ENCODE data around the gene SELP.

SELP gene

DNA sequence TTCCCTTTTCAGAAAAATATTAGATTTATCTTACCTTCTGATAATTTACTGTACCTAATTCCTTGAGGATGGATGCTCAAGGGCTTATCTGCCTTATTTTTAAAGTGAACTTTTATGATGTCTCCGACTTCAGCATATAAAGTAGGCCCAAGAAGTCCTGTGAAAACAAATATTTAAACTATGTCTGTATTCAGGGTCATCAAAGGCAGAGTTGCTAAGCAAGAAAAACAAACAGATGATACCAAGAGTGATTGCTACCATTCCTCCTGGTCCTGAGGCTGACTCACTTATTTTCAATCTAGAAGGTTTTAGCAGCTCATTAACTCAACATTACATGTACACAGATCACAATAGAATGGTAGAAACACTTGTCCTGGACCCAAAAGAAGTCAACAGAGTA is 57.7 kb downstream of the SELP start:
- DNase-seq: no peak

DNA sequence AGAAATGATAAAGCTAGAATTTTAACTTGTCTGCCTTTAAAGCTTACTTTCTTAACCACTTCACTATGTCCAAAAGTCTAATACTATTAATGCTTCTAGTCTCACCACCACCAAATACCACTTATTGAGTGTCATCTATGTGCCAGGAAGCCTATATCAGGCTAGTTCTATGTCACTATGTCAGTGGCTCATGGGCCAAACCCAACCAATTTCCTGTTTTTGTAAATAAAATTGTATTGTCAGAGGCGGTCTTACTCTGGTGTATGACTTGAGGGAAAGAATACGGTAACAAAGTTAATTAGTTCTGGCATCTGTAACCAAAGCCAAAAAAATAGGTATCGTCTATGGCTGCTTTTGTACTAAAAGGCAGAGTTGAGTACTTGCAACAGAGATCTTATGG is 58.5 kb downstream of the SELP start:
- no peak for DNase-seq

DNA sequence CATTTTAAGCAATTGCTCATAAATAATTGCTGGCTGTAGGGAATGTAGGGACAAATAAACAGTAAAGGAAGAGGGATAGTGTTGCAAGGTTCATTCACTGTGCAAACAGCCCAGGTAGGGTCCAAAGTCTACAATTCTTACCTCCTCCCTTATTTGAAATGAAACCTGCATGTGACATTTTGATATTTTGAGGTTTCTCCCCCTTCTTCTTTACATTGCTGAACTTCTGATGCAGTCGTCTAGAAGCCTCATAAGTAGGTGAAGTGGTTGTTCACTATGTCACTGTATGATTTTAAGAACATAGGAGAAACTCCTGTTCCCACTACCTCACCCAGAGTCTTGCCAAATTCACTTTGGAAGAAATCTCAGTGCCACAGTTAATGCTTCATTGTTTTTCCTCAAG is 59.8 kb downstream of the SELP start:
- DNase-seq: no peak

DNA sequence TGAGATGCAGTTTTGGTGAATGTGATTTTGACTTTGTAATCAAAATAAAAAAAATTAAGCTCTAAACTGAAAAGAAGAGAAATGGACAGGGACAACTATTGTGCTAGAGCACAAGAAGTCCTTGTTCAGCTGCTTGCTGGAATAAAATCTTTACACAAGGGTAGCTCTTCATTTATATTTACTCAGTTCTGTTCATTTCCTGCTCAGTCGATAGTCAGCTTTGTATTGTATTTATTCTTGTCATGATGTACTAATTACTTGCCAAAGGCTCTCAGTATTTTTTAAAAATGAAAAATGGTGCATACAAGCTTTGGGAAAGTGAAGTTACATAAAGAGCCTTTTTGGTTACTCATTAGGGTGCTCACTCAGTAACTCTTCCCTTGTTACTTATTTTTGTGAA is 61.4 kb downstream of the SELP start:
- DNase-seq: no peak

DNA sequence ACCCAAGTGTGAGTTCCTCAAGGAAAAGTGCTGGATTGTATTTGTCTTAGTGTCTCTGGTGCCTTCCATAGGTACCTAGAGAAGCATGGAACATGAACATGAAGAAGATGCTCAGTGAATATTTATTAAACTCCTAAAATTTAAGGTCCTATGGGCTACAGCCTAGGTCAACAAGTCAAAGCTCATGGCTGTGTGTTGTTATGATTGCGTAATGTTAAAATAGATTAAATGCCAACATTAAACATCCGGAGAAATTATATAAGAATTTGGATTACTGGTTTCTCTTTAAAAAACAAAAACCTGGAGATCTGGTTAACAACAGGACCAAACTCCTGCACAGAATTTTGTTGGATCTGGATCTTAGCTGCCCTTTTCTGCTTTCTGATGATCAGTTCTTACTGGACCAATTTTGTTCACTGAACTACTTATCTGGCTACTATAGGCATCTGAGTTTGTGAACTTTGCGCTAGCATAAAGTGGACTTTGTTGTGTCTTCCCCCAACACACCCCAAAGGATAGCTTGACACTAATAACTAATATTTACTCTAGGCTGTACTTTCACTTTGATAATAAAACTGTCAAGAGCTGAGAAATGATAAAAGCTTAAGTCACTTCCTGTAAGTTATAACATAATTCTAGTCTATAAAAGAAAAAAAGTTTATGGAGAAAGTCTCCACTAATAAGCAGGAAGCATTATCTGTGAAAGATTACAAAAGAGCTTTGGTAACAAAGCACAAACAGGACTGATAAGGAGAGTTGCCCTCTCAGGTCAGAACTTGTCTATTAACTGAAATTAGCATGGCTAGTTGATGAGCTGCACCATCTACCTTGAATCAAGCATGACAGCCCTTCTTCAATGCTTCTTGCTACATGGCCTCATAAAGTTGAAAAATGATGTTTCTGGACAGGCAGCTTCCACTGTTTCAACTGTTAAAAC is 64.3 kb downstream of the SELP start:
- no peak for DNase-seq

DNA sequence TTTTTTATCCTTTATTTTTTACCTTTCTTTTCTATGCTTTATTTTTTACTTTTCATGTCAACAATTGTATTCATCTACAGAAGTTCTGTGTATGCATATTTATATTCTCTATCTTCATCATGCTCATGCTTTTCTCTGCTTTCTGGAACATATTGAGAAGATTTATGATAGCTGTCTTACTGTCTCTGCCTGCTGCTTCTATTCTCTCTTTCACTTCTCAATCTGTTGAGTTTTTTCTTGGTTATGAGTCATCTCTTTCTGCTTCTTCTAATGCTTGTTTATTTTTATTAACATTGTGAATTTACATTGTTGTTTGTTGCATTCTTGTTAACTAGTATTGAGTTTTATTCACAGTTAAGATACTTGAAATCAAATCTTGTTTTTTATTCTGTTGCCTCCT is 66.3 kb downstream of the SELP start:
- DNase-seq: no peak

DNA sequence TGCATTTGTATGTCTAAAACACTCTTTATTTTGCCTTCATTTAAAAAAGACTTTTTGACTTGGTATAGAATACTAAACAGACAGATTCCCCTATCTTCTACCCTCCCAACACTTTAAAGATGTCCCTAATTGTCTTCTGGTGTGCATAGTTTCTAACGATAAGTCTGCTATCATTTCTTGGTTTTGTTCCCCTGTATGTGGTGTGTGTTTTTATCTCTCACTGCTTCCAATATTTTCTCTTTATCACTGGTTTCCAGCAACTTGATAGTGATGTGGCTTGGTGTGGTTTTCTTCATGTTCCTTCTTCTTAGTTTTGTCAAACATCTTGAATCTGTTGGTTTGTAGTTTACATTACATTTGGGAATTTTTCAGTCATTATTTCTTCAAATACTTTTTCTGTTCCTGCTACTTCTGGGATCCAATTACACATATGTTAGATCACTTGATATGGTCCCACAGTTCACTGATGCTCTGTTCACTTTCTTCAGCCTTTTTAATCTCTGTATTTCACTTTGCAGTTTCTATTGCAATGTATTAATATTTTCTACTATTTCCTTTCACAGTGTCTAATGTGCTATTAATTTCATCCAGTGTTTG is 66.8 kb downstream of the SELP start:
- DNase-seq: no peak

DNA sequence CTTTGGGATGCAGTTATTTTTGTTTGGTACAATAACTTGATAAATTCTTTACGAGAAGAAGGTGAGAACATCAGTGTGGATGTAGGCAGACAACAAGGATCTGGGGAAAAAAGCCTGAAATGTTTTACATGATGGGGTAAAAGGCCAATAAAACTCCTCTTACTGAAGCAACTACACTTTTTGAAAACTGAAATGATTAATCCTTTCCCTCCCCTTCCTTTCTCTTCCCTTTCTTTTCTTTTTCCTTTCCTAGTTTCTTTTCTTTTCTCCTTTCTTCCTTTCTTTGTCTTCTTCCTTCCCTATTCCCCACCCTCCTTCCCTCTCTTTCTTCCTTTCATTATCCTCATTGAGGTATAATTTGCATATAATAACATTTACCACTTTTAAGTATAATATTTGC is 68.2 kb downstream of the SELP start:
- no peak for DNase-seq

DNA sequence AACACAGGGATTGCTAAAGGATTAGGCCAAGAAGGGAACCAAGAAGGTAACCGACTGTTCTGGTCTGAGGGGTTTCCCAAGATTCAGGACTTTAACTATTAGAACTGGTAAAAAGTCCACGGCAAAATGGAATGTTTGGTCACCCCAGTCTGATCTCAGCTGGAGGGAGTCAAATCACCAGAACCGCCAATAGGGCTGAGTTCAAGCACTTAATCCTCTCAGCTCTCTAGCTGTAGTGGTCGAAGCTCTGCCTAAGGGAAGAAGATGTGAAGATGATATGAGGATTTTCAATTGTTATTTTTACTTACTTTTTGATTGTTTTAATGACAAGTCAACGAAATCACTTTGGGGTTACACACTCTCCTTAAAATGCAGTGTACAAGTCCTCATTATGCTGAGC is 72.8 kb downstream of the SELP start:
- DNase-seq: no peak

DNA sequence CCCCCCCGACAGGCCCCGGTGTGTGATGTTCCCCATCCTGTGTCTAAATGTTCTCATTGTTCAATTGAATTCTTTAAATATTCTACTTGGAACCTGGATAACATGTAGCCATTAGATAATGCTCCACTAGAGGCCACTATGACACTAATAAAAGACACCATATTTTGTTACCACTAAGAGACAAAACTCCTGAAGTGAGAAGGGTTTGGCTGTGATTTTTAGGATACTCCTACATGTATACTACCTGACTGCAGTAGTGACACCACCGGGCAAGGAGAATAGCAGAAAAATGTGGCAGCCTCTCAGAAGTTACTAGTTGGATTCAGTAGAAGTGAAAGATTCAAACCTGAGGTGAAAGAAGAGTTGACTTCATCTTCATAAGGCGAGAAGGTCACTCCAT is 79.6 kb downstream of the SELP start:
- DNase-seq: no peak

DNA sequence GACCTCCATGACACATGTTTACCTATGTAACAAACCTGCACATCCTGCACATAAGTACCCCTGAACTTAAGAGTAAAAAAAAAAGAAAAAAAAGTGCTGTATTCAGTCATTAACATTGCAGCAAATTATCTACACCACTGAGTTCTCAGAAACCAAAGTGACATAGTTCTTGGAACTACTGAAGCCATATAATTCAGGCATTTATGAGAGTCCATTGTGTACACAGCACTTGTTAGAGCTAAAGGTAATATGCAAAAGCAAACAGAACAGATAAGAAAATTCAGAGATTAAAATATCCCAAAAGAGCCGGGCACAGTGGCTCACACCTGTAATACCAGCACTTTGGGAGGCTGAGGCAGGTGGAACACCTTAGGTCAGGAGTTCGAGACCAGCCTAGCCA is 81.6 kb downstream of the SELP start:
- DNase-seq: no peak

DNA sequence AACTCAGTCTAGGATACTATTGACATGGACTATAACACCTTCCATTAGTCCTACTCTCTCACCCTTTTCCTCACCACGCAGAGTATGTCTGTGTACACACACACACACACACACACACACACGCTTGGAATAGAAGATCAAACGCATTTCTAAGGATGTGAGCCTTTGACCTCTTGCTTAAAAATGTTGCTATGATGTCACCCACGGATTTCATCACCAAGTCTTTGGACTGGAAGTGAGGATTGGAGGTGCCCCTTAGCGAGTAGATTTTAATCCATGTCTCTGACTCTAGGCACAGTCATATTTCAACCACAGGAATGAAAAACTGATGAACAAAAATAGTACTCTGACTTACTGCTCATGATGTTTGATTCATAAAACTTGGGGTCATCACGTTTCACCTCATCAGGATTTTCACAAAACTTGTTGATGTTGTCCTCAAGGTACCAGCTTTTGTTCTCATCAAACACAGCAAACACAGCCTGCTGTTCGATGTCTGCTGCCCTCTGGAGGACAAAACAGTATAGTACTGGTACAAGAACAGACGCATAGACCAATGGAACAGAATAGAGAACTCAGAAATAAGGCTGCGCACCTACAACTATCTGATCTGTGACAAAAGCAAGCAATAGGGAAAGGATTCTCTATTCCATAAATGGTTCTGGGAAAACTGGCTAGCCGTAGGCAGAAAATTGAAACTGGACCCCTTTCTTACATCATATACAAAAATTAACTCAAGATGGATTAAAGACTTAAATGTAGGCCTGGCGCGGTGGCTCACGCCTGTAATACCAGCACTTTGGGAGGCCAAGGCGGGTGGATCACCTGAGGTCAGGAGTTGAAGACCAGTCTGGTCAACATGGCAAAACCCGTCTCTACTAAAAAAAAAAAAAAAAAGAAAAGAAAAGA is 83.6 kb downstream of the SELP start:
- no peak for DNase-seq

DNA sequence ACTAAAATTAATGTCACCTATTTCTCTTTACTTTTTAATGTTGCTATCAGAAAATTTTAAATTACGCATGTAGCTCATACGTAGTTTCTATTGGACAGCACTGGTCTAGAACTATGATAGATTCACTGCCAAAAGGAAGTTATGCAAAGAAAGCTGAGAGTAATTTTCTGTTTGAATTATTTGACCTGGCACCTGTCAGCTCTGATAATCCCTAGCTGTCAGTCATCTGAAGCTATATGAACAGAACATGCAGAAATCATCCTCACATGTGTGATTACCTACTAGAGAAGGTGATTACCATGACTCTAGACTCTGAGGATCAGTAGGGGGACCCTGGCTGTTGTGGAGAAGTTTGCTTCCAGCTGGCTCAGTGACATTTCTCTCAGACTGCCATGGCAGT is 84.5 kb downstream of the SELP start:
- no peak for DNase-seq

DNA sequence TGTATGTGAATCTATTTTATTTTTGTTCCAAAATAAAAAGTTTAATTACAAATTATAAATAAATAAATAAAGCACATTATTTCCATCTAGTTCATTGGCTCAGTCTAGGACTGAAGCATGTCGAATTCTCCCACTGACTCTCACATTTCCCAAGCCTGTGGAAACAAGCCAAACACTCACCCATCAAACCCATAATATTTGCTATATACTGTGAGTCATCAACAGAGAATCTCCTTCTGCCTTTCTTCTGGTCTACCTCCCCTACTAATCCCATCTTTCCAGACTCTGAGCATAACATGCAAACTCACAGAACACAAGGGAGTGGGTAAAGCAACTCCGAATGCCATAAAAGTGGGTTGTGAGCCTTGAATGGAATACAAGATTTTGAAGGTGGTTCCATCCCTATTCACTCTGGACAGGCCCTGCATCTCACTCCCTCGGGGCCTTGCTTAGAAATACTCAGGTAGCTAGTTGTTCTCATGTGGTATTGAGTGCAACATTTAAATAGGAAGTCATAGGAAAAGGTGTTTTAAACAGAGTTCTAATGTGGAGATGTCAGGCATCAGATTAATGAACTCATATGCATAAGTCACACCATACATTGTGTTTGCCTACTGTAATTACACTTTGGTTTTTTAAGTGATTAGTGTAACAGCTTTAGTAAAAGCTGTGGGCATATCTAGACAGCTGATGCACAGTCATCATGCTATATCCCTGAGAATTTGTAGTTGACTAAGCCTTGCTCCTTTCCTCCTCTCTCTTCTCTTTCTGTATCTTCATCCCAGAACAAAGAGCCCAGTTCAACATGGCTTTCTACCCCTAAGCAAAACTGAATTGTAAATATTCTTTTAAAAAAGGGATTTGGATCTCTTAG is 90.7 kb downstream of the SELP start:
- DNase-seq: no peak
